Sigmoid colon (tissue), 7 donors: ENCODE data around the gene EIF4G3. TPM values are rescaled to one million over a fixed set of nuclear protein-coding genes. Genes with fewer than 3 reads are reported as not detected.

Experiments used
- DNase-seq: peaks from one replicate; pipeline ENCODE4 v3.0.0-alpha.2; 2019
- H3K27ac ChIP-seq, 4 donors: fragments of 200-600 bp; sonication (generic); one replicate each; pipeline ENCODE4 v1.5.1; 2016 to 2019; ENCODE audit warnings: mild to moderate bottlenecking in 1 of 4
- H3K27me3 ChIP-seq, 3 donors: fragments of 200-600 bp; sonication (generic); one replicate each; pipeline ENCODE4 v1.5.1; 2019; ENCODE audit warnings: mild to moderate bottlenecking in 1 of 3
- H3K36me3 ChIP-seq, 4 donors: fragments of 200-600 bp; sonication (generic); one replicate each; pipeline ENCODE4 v1.5.1; 2016 to 2019
- H3K4me1 ChIP-seq, 4 donors: fragments of 200-600 bp; sonication (generic); one replicate each; pipeline ENCODE4 v1.5.1; 2017 to 2019
- H3K4me3 ChIP-seq, 4 donors: fragments of 200-600 bp; sonication (generic); one replicate each; pipeline ENCODE4 v1.5.1; 2017 to 2019; ENCODE audit warnings: mild to moderate bottlenecking in 2 of 4, moderate library complexity in 1 of 4
- H3K9me3 ChIP-seq, 4 donors: fragments of 200-600 bp in 3 of 4; sonication (generic) in 3 of 4; one replicate each; pipeline versions ENCODE4 v1.5.1 to v1.6.1; 2013 to 2019
- CTCF ChIP-seq, 4 experiments: fragments of 450-650 bp in 3 of 4; fragments of 200-600 bp in 1 of 4; IDR thresholded peaks; one replicate each; pipeline ENCODE4 v1.5.1; 2016 to 2019; ENCODE audit warnings: antibody characterized with exemption in 4 of 4, mild to moderate bottlenecking in 3 of 4, moderate library complexity in 2 of 4
- EP300 ChIP-seq, 4 donors: sonication (generic); formaldehyde crosslinking; IDR thresholded peaks; one replicate each; pipeline ENCODE4 v1.6.1; 2017; ENCODE audit warnings: antibody characterized with exemption in 4 of 4
- POLR2A ChIP-seq, 2 donors: fragments of 450-650 bp; IDR thresholded peaks; one replicate each; pipeline ENCODE4 v1.6.1; 2016; ENCODE audit warnings: antibody characterized with exemption in 2 of 2, mild to moderate bottlenecking in 2 of 2, moderate library complexity in 2 of 2
- POLR2AphosphoS5 ChIP-seq, 4 donors: sonication (generic); formaldehyde crosslinking; IDR thresholded peaks; one replicate each; pipeline ENCODE4 v1.6.1; 2017; ENCODE audit warnings: antibody characterized with exemption in 4 of 4
- WGBS, 2 donors: extraction: QIAGEN DNeasy Blood & Tissue Kit; methylation state at CpG; one replicate each; pipeline ENCODE4 v1.1.7; 2013; 5-methylcytosine and 5-hydroxymethylcytosine counted together
- intact Hi-C: fragments of 100-400 bp; cut with DNase I; formaldehyde crosslinking; loops from one replicate; pipeline ENCODE4 v1.15.1; 2023
- polyA plus RNA-seq, 3 donors: library from polyadenylated mRNA; stranded (reverse); fragments of 200-250 nt; gene quantifications; one replicate each; pipeline ENCODE4 v1.2.3, GENCODE V29; 2013
- total RNA-seq, 4 donors: library from RNA; depleted of rRNA; stranded (reverse); fragments of >200 nt; gene quantifications; one replicate each; pipeline ENCODE4 v1.1.0, GENCODE V29; 2016
- donor health status: healthy with polysubstance abuse.
- donor health status: Bipolar disorder and iron deficiency.
- donor health status: healthy.

The EIF4G3 gene
- total and polyA plus RNA-seq, 7 donors, result 13.4 to 65.9 (median 33.5) TPM

- no peaks in the 10 kb centered on the region for H3K36me3 ChIP-seq
- TF ChIP-seq CTCF (IDR thresholded peaks at IDR 0.05) (no peak), POLR2AphosphoS5 (IDR thresholded peaks at IDR 0.05) (no peak), EP300 (IDR thresholded peaks at IDR 0.05) (no peak), POLR2A (IDR thresholded peaks at IDR 0.05) (no peak)
- intact Hi-C loops, result no loop called here
- WGBS, 2 donors, result 50 to 61% methylated on average over 3 of the region's 3 CpGs
- H3K27me3 ChIP-seq, result no peaks in the 10 kb centered on the region
- H3K27ac ChIP-seq, result no peak overlapping the region
- H3K4me3 ChIP-seq, result no peak overlapping the region
- DNase-seq, result no peak
- peaks cover 0 to 18% (median 12%) of the 10 kb centered on the region in 4 donors for H3K4me1 ChIP-seq
- no peaks in the 10 kb centered on the region for H3K9me3 ChIP-seq
Measured at GRCh38 chr1:21066356-21067012, 110.2 kb downstream of the EIF4G3 start.

- WGBS, 2 donors, result 94 to 95% methylated on average over 2 of the region's 2 CpGs
- intact Hi-C loops, result no loop called here
- Histone ChIP-seq H3K9me3 (no peaks in the 10 kb centered on the region), H3K36me3 (no peaks in the 10 kb centered on the region), H3K27me3 (no peaks in the 10 kb centered on the region), H3K27ac (no peak overlapping the region), H3K4me3 (no peak overlapping the region), H3K4me1 (peaks cover 0 to 18% (median 12%) of the 10 kb centered on the region in 4 donors)
- TF ChIP-seq POLR2AphosphoS5 (IDR thresholded peaks at IDR 0.05) (no peak), POLR2A (IDR thresholded peaks at IDR 0.05) (no peak), CTCF (IDR thresholded peaks at IDR 0.05) (no peak), EP300 (IDR thresholded peaks at IDR 0.05) (no peak)
- no peak for DNase-seq
Measured at GRCh38 chr1:21065851-21066250, 110.8 kb downstream of the EIF4G3 start.

GRCh38 chr1:21064057-21064456, 112.6 kb downstream of the EIF4G3 start:
- intact Hi-C loops, result no loop called here
- 94% methylated on average over 3 of the region's 3 CpGs for WGBS, 2 donors

GRCh38 chr1:21060523-21060922, 116.2 kb downstream of the EIF4G3 start:
- TF ChIP-seq EP300 (IDR thresholded peaks at IDR 0.05) (no peak), CTCF (IDR thresholded peaks at IDR 0.05) (no peak), POLR2A (IDR thresholded peaks at IDR 0.05) (no peak)
- Histone ChIP-seq H3K27me3 (no peaks in the 10 kb centered on the region), H3K4me3 (no peak overlapping the region), H3K27ac (no peak overlapping the region), H3K4me1 (no peaks in the 10 kb centered on the region), H3K36me3 (no peaks in the 10 kb centered on the region), H3K9me3 (no peaks in the 10 kb centered on the region)
- DNase-seq, result no peak
- intact Hi-C loops, result no loop called here
- 90 to 93% methylated on average over 5 of the region's 5 CpGs for WGBS, 2 donors

More at GRCh38 chr1:21064057-21064456, 112.6 kb downstream of the EIF4G3 start:
- H3K27me3 ChIP-seq, result no peaks in the 10 kb centered on the region
- no peaks in the 10 kb centered on the region for H3K9me3 ChIP-seq
- DNase-seq, result no peak
- H3K27ac ChIP-seq, result no peak overlapping the region
- H3K36me3 ChIP-seq, result no peaks in the 10 kb centered on the region
- H3K4me1 ChIP-seq, result peaks cover 0 to 8% (median under 1%) of the 10 kb centered on the region in 4 donors
- H3K4me3 ChIP-seq, result no peak overlapping the region
- no peak for TF ChIP-seq EP300 (IDR thresholded peaks at IDR 0.05)
- no peak for TF ChIP-seq POLR2AphosphoS5 (IDR thresholded peaks at IDR 0.05)
- TF ChIP-seq POLR2A (IDR thresholded peaks at IDR 0.05), result no peak
- TF ChIP-seq CTCF (IDR thresholded peaks at IDR 0.05), result no peak

GRCh38 chr1:21059021-21059420, 117.7 kb downstream of the EIF4G3 start:
- intact Hi-C loops, result no loop called here
- no peaks in the 10 kb centered on the region for H3K27me3 ChIP-seq
- DNase-seq, result no peak
- no peaks in the 10 kb centered on the region for H3K36me3 ChIP-seq
- no peak overlapping the region for H3K27ac ChIP-seq
- no peaks in the 10 kb centered on the region for H3K9me3 ChIP-seq
- no peak for TF ChIP-seq EP300 (IDR thresholded peaks at IDR 0.05)
- TF ChIP-seq POLR2AphosphoS5 (IDR thresholded peaks at IDR 0.05), result no peak
- TF ChIP-seq POLR2A (IDR thresholded peaks at IDR 0.05), result no peak
- TF ChIP-seq CTCF (IDR thresholded peaks at IDR 0.05), result no peak
- H3K4me1 ChIP-seq, result no peaks in the 10 kb centered on the region
- no peak overlapping the region for H3K4me3 ChIP-seq
